H1 (cell line): ENCODE data around the gene TENT4A. TPM values are rescaled to one million over a fixed set of nuclear protein-coding genes. Genes with fewer than 3 reads are reported as not detected.

Experiments
- CTCF ChIA-PET: fragments of 300-600 bp; sonication (Branson Sonifier 250); formaldehyde crosslinking; loops from one replicate; lab custom pipeline; 2021; ENCODE audit not compliant: partially characterized antibody; lab: Charles Lee
- POLR2A ChIA-PET: fragments of 300-600 bp; sonication (Branson Sonifier 250); formaldehyde crosslinking; loops from one replicate; lab custom pipeline; 2021; ENCODE audit warnings: inconsistent platforms; ENCODE audit not compliant: partially characterized antibody; lab: Charles Lee
- DNase-seq, 2 experiments: peaks; one replicate each; pipeline versions ENCODE4 v3.0.0 to v3.0.0-alpha.2; 2010 to 2022; ENCODE audit warnings: low spot score in 2 of 2, low read depth in 1 of 2, mixed read lengths in 1 of 2
- FAIRE-seq: peaks from 2 replicates; lab custom pipeline; 2011; peaks lifted over from hg19 to GRCh38; lab: Jason Lieb, UNC
- H2AFZ ChIP-seq: 2 replicates; pipeline ENCODE4 v1.8.1; 2012; ENCODE audit warnings: low read length, inconsistent platforms
- H2AK5ac ChIP-seq: 2 replicates; pipeline ENCODE4 v1.6.1; 2013; ENCODE audit warnings: low read depth, low read length
- H2BK120ac ChIP-seq: replicated peaks from 2 replicates; pipeline ENCODE3; 2013; ENCODE audit warnings: low read depth, low read length, inconsistent platforms
- H2BK12ac ChIP-seq: 2 replicates; pipeline ENCODE4 v1.6.1; 2013; ENCODE audit warnings: low read depth, low read length
- H2BK15ac ChIP-seq: 2 replicates; pipeline ENCODE4 v1.6.1; 2013; ENCODE audit warnings: low read length
- H2BK20ac ChIP-seq: 2 replicates; pipeline ENCODE4 v1.6.1; 2013; ENCODE audit warnings: low read length
- H2BK5ac ChIP-seq: 2 replicates; pipeline ENCODE4 v1.6.1; 2013; ENCODE audit warnings: low read depth, low read length
- H3K14ac ChIP-seq: 2 replicates; pipeline ENCODE4 v1.6.1; 2013; ENCODE audit warnings: inconsistent platforms; ENCODE audit not compliant: insufficient read length
- H3K18ac ChIP-seq: 2 replicates; pipeline ENCODE4 v1.6.1; 2013; ENCODE audit warnings: low read length; ENCODE audit errors: extremely low read depth
- H3K23ac ChIP-seq: 2 replicates; pipeline ENCODE4 v1.6.1; 2013; ENCODE audit warnings: inconsistent platforms; ENCODE audit not compliant: insufficient read length
- H3K23me2 ChIP-seq: 2 replicates; pipeline ENCODE4 v1.6.1; 2013; ENCODE audit warnings: low read depth, low read length
- H3K27ac ChIP-seq: 2 replicates; pipeline ENCODE4 v1.6.1; 2011; ENCODE audit warnings: low read depth, low read length, inconsistent platforms
- H3K27me3 ChIP-seq, 4 experiments: replicated peaks in 1 of 4; 1 replicate in 1 of 4; 2 replicates in 3 of 4; pipeline versions ENCODE4 v1.6.1 to v1.8.1; 2011 to 2013; ENCODE audit warnings: low read length in 3 of 4, mild to moderate bottlenecking in 3 of 4, inconsistent platforms in 2 of 4, mixed read lengths in 2 of 4, moderate library complexity in 1 of 4; ENCODE audit not compliant: control insufficient read depth in 3 of 4, insufficient read depth in 3 of 4; ENCODE audit errors: extremely low read depth in 1 of 4
- H3K36me3 ChIP-seq, 4 experiments: 2 replicates each; pipeline versions ENCODE4 v1.6.1 to v1.8.1; 2011 to 2013; ENCODE audit warnings: mild to moderate bottlenecking in 4 of 4, low read length in 3 of 4, moderate library complexity in 2 of 4, control low read depth in 1 of 4, inconsistent platforms in 1 of 4; ENCODE audit not compliant: insufficient read depth in 4 of 4, control insufficient read depth in 2 of 4
- H3K4ac ChIP-seq: replicated peaks from 2 replicates; pipeline ENCODE3; 2013; ENCODE audit warnings: low read length, low read depth, mixed read lengths, inconsistent platforms; ENCODE audit not compliant: insufficient read length
- H3K4me1 ChIP-seq, 4 experiments: replicated peaks in 1 of 4; 1 replicate in 1 of 4; 2 replicates in 3 of 4; pipeline versions ENCODE4 v1.6.1 to v1.8.1; 2011 to 2013; ENCODE audit warnings: low read length in 3 of 4, inconsistent platforms in 2 of 4, mixed read lengths in 1 of 4; ENCODE audit not compliant: insufficient read depth in 4 of 4, control insufficient read depth in 3 of 4
- H3K4me2 ChIP-seq, 2 experiments: 2 replicates each; pipeline versions ENCODE4 v1.6.1 to v1.8.1; 2011 to 2013; ENCODE audit warnings: low read depth in 2 of 2, low read length in 2 of 2, control low read depth in 1 of 2, inconsistent platforms in 1 of 2, mild to moderate bottlenecking in 1 of 2; ENCODE audit not compliant: insufficient read depth in 1 of 2
- H3K4me3 ChIP-seq, 4 experiments: fragments of 200-600, 300-600 bp in 1 of 4; sonication (generic), shearing (Covaris generic), sonication (Bioruptor Twin) in 1 of 4; 2 replicates each; pipeline versions ENCODE4 v1.5.1 to v1.8.1; 2011 to 2016; ENCODE audit warnings: low read length in 4 of 4, low read depth in 3 of 4, control low read depth in 2 of 4, inconsistent platforms in 2 of 4, mild to moderate bottlenecking in 2 of 4, mixed read lengths in 1 of 4, moderate library complexity in 1 of 4; ENCODE audit not compliant: insufficient read depth in 2 of 4; ENCODE audit errors: extremely low read depth in 1 of 4
- H3K56ac ChIP-seq: replicated peaks from 2 replicates; pipeline ENCODE3; 2013; ENCODE audit warnings: low read depth, mild to moderate bottlenecking, mixed read lengths, low read length, inconsistent platforms; ENCODE audit not compliant: insufficient read length
- H3K79me1 ChIP-seq: 2 replicates; pipeline ENCODE4 v1.6.1; 2013; ENCODE audit warnings: low read depth, low read length, control low read depth
- H3K79me2 ChIP-seq, 2 experiments: 2 replicates each; pipeline versions ENCODE4 v1.6.1 to v1.8.1; 2012 to 2013; ENCODE audit warnings: low read length in 2 of 2, mild to moderate bottlenecking in 2 of 2, inconsistent platforms in 1 of 2; ENCODE audit not compliant: insufficient read depth in 2 of 2, control insufficient read depth in 1 of 2
- H3K9ac ChIP-seq, 4 experiments: replicated peaks in 1 of 4; 1 replicate in 1 of 4; 2 replicates in 3 of 4; pipeline versions ENCODE4 v1.6.1 to v1.8.1; 2011 to 2013; ENCODE audit warnings: low read depth in 3 of 4, low read length in 3 of 4, control low read depth in 2 of 4, mild to moderate bottlenecking in 2 of 4, moderate library complexity in 2 of 4, inconsistent platforms in 1 of 4; ENCODE audit errors: extremely low read depth in 1 of 4
- H3K9me3 ChIP-seq, 2 experiments: 2 replicates each; pipeline versions ENCODE4 v1.6.1 to v1.8.1; 2012 to 2013; ENCODE audit warnings: mild to moderate bottlenecking in 2 of 2, moderate library complexity in 2 of 2, control low read depth in 1 of 2, inconsistent platforms in 1 of 2, low read depth in 1 of 2, low read length in 1 of 2, mixed read lengths in 1 of 2; ENCODE audit not compliant: insufficient read depth in 2 of 2
- H4K20me1 ChIP-seq, 2 experiments: replicated peaks in 1 of 2; 2 replicates each; pipeline versions ENCODE3 to v1.8.1; 2011 to 2013; ENCODE audit warnings: inconsistent platforms in 2 of 2, low read length in 2 of 2, mild to moderate bottlenecking in 1 of 2; ENCODE audit not compliant: insufficient read depth in 2 of 2, control insufficient read depth in 1 of 2
- H4K5ac ChIP-seq: 2 replicates; pipeline ENCODE4 v1.6.1; 2013; ENCODE audit warnings: low read length, low read depth, mixed read lengths, inconsistent platforms; ENCODE audit not compliant: insufficient read length
- H4K8ac ChIP-seq: 2 replicates; pipeline ENCODE4 v1.8.0; 2013; ENCODE audit warnings: mild to moderate bottlenecking, moderate library complexity, low read length, inconsistent platforms; ENCODE audit not compliant: insufficient read depth; ENCODE audit errors: extremely low read depth
- H4K91ac ChIP-seq: replicated peaks from 2 replicates; pipeline ENCODE3; 2013; ENCODE audit warnings: low read length, mixed read lengths, inconsistent platforms; ENCODE audit not compliant: insufficient read length
- CBX8 ChIP-seq: fragments of 300-800, 300-1000 bp; sonication (generic); IDR thresholded peaks from 2 replicates; pipeline ENCODE4 v1.7.1; 2016; ENCODE audit warnings: low read depth, low read length, borderline replicate concordance
- CEBPB ChIP-seq: IDR thresholded peaks from 2 replicates; pipeline ENCODE4 v1.6.1; 2012; ENCODE audit warnings: low read depth, low read length
- CHD1 ChIP-seq: IDR thresholded peaks from 2 replicates; pipeline ENCODE4 v1.6.1; 2012; ENCODE audit warnings: low read depth, low read length, improper control_type of control experiment
- EGR1 ChIP-seq: IDR thresholded peaks from 2 replicates; pipeline ENCODE4 v1.6.1; 2011; ENCODE audit warnings: low read depth, low read length, borderline replicate concordance
- GABPA ChIP-seq: IDR thresholded peaks from 2 replicates; pipeline ENCODE4 v1.6.1; 2011; ENCODE audit warnings: mild to moderate bottlenecking, low read length, moderate library complexity, borderline replicate concordance; ENCODE audit not compliant: insufficient read depth
- JUN ChIP-seq: IDR thresholded peaks from 2 replicates; pipeline ENCODE4 v1.6.1; 2011; ENCODE audit warnings: low read depth, mild to moderate bottlenecking, improper control_type of control experiment, low read length
- POLR2A ChIP-seq, 2 experiments: IDR thresholded peaks; 1 replicate in 1 of 2; 2 replicates in 1 of 2; pipeline ENCODE4 v1.6.1; 2011; ENCODE audit warnings: low read depth in 2 of 2, low read length in 2 of 2, mild to moderate bottlenecking in 2 of 2; ENCODE audit errors: control extremely low read depth in 1 of 2
- SIRT6 ChIP-seq: IDR thresholded peaks from one replicate; pipeline ENCODE4 v1.7.1; 2012; ENCODE audit warnings: low read length, inconsistent platforms
- SP1 ChIP-seq: IDR thresholded peaks from 2 replicates; pipeline ENCODE4 v1.6.1; 2011; ENCODE audit warnings: low read depth, low read length
- SUZ12 ChIP-seq: fragments of 200-600 bp; sonication (generic); IDR thresholded peaks from 2 replicates; pipeline ENCODE4 v1.6.1; 2012; ENCODE audit warnings: mild to moderate bottlenecking, inconsistent platforms, low read length, moderate library complexity, mixed read lengths
- WGBS, 2 experiments: shearing (Covaris generic) in 1 of 2; methylation state at CpG; one replicate each; pipeline versions ENCODE4 v1.1.6 to v1.1.7; 2013 to 2015; ENCODE audit warnings: low lambda C conversion rate in 2 of 2, mixed read lengths in 2 of 2, inconsistent platforms in 1 of 2, low coverage in 1 of 2, missing lambda C conversion rate in 1 of 2; ENCODE audit not compliant: insufficient replicate concordance in 2 of 2, insufficient coverage in 1 of 2, insufficient read length in 1 of 2; ENCODE audit errors: extremely low coverage in 1 of 2, missing lambda C conversion rate in 1 of 2; 5-methylcytosine and 5-hydroxymethylcytosine counted together
- polyA plus RNA-seq, 7 experiments: library from polyadenylated mRNA; depleted of rRNA in 3 of 7; stranded (reverse) in 5 of 7; unstranded in 2 of 7; fragments of >200 nt in 5 of 7; fragments of 200-250 nt in 2 of 7; gene quantifications; 1 replicate in 5 of 7; 2 replicates in 1 of 7; 4 replicates in 1 of 7; pipeline versions ENCODE4 v1.2.1 to v1.2.3, GENCODE V29; 2011 to 2013; ENCODE audit warnings: missing spikeins in 2 of 7, mixed read lengths in 2 of 7
- total RNA-seq: library from RNA; stranded (reverse); fragmentation: NEBNext Ultra II Directional; extraction: Animal tissue kit (Norgen Biotek cat#: 25700); gene quantifications from 2 replicates; pipeline ENCODE4 v1.2.1, GENCODE V29; 2021

Gene TENT4A
- total and polyA plus RNA-seq, 2 of the 8 experiments (the other 6 are each of a cell fraction or from before 2014, with no cell fraction given), result 8.9 to 25.1 TPM

GRCh38 chr5:6773342-6774035, 60.3 kb downstream of the TENT4A start:
- no peaks in the 10 kb centered on the region for H3K27me3 ChIP-seq
- no peak overlapping the region for H4K5ac ChIP-seq
- H2AFZ ChIP-seq, result no peak overlapping the region
- WGBS, 2 experiments, result 89% methylated on average over 22 of the region's 46 CpGs; no CpG with 5 or more reads in 1 of the 2 experiments
- CTCF ChIA-PET, result interaction anchor here (0.8 to 2.1 kb wide), 5 partner anchors 10 to 199 kb away, joined by 3 to 10 read pairs (median 4); no protein-coding TSS in a partner anchor
- no peak overlapping the region for H3K23ac ChIP-seq
- POLR2A ChIA-PET, result no interaction called here
- no peak overlapping the region for H4K8ac ChIP-seq
- no peaks in the 10 kb centered on the region for H3K4me1 ChIP-seq
- no peak overlapping the region for H3K18ac ChIP-seq
- no peak overlapping the region for H3K9ac ChIP-seq
- no peak overlapping the region for H2AK5ac ChIP-seq
- H2BK12ac ChIP-seq, result no peak overlapping the region
- peaks cover 0 to 2% of the 10 kb centered on the region in 2 experiments for H4K20me1 ChIP-seq
- no peak overlapping the region for H3K4me2 ChIP-seq
- DNase-seq, result no peak
- H3K36me3 ChIP-seq, result no peaks in the 10 kb centered on the region
- TF ChIP-seq SIRT6, result no peak
- TF ChIP-seq SP1, result no peak
- no peak for TF ChIP-seq CHD1
- no peak for TF ChIP-seq CBX8
- no peak for TF ChIP-seq SUZ12
- no peak for TF ChIP-seq GABPA
- TF ChIP-seq JUN, result no peak
- TF ChIP-seq CEBPB, result no peak
- no peak for TF ChIP-seq EGR1
- no peak for TF ChIP-seq POLR2A (IDR thresholded peaks at IDR 0.05; ENCODE audit: control extremely low read depth in 1 of 2, low read depth in 2 of 2, low read length in 2 of 2)
- TF ChIP-seq, all 59 proteins: peak for 0
- Histone ChIP-seq H3K14ac (no peak overlapping the region), H4K91ac (no peak overlapping the region), H3K27ac (no peak overlapping the region), H3K4ac (no peak overlapping the region), H3K79me1 (no peaks in the 10 kb centered on the region), H2BK20ac (no peak overlapping the region), H2BK120ac (no peak overlapping the region), H2BK15ac (no peak overlapping the region), H3K23me2 (peaks cover 2% of the 10 kb centered on the region; the same call in 1 of the 2 replicates), H3K56ac (no peak overlapping the region), H3K79me2 (no peaks in the 10 kb centered on the region), H2BK5ac (no peak overlapping the region), H3K9me3 (no peaks in the 10 kb centered on the region), H3K4me3 (no peak overlapping the region)
- FAIRE-seq, result no peak
